A549 (cell line): ENCODE results near the gene NPSR1.

Experiments
- BHLHE40 ChIP-seq: IDR thresholded peaks from 2 replicates; pipeline ENCODE4 v1.6.1; 2012; ENCODE audit warnings: low read depth, low read length, inconsistent platforms
- CHD2 ChIP-seq: fragments of 150-350 bp; IDR thresholded peaks from 2 replicates; pipeline ENCODE4 v1.6.1; 2014; ENCODE audit warnings: low read length; ENCODE audit not compliant: partially characterized antibody
- CTCF ChIP-seq: fragments of >200 bp; sonication (Bioruptor Twin); formaldehyde crosslinking; IDR thresholded peaks from 3 replicates; pipeline ENCODE4 v1.5.1; 2016
- ELK1 ChIP-seq: fragments of 150-350 bp; IDR thresholded peaks from 2 replicates; pipeline ENCODE4 v1.6.1; 2014; ENCODE audit warnings: low read depth, mild to moderate bottlenecking, low read length
- EP300 ChIP-seq, 2 experiments: fragments of >200 bp; sonication (Bioruptor Twin); formaldehyde crosslinking; IDR thresholded peaks; 2 replicates in 1 of 2; 3 replicates in 1 of 2; pipeline ENCODE4 v1.6.1; 2016 to 2017
- ESRRA ChIP-seq: fragments of 150-350 bp; IDR thresholded peaks from 2 replicates; pipeline ENCODE4 v1.6.1; 2014; ENCODE audit warnings: mild to moderate bottlenecking, low read length, borderline replicate concordance
- HDAC2 ChIP-seq: fragments of 200-600 bp; sonication (generic); IDR thresholded peaks from 2 replicates; pipeline ENCODE4 v1.6.1; 2016
- KDM1A ChIP-seq: fragments of 200-600 bp; sonication (generic); IDR thresholded peaks from 2 replicates; pipeline ENCODE4 v1.6.1; 2016; ENCODE audit warnings: low read depth, mild to moderate bottlenecking
- MYC ChIP-seq: IDR thresholded peaks from 2 replicates; pipeline ENCODE4 v1.6.1; 2012; ENCODE audit warnings: mild to moderate bottlenecking, inconsistent platforms, low read length, improper control_type of control experiment, borderline replicate concordance
- NPAS2 ChIP-seq: fragments of 250-450 bp; sonication (Bioruptor Pico); IDR thresholded peaks from 2 replicates; pipeline ENCODE4 v1.8.0; 2022; ENCODE audit warnings: mild to moderate bottlenecking, moderate library complexity, borderline replicate concordance
- POLR2A ChIP-seq: IDR thresholded peaks from 2 replicates; pipeline ENCODE4 v1.6.1; 2012; ENCODE audit warnings: mild to moderate bottlenecking, low read length
- POLR2AphosphoS2 ChIP-seq: conservative IDR thresholded peaks from 2 replicates; pipeline ENCODE4 v1.6.1; 2012; ENCODE audit warnings: low read length, improper control_type of control experiment, inconsistent platforms
- REST ChIP-seq: fragments of 200-600 bp; sonication (generic); IDR thresholded peaks from 2 replicates; pipeline ENCODE4 v1.6.1; 2016; ENCODE audit warnings: antibody characterized with exemption, mild to moderate bottlenecking, moderate library complexity
- ZSCAN20 ChIP-seq: fragments of 250-450 bp; sonication (Bioruptor Pico); IDR thresholded peaks from 2 replicates; pipeline ENCODE4 v1.8.0; 2022; ENCODE audit warnings: mild to moderate bottlenecking, moderate library complexity

GRCh38 chr7:34879871-34880270 is 221.9 kb downstream of the NPSR1 start:
- no peak for TF ChIP-seq BHLHE40
- TF ChIP-seq ESRRA: no peak
- TF ChIP-seq POLR2A: no peak
- no peak for TF ChIP-seq CTCF
- TF ChIP-seq POLR2AphosphoS2: no peak
- TF ChIP-seq NPAS2 (CRISPR knock-in tag): no peak
- TF ChIP-seq EP300 (IDR thresholded peaks at IDR 0.05): no peak
- no peak for TF ChIP-seq REST
- no peak for TF ChIP-seq ZSCAN20 (CRISPR knock-in tag)
- no peak for TF ChIP-seq CHD2
- no peak for TF ChIP-seq ELK1
- TF ChIP-seq KDM1A: no peak
- no peak for TF ChIP-seq HDAC2
- TF ChIP-seq MYC: no peak
